SH-SY5Y (cell line): ENCODE data around the gene RHOXF2.
"Not testable (repeated sequence)": the region's sequence is repeated elsewhere in the genome, so short reads cannot be mapped to it uniquely, and the experiment has no call there.

ENCODE experiments used
- GATA2 ChIP-seq: IDR thresholded peaks from 2 replicates; pipeline ENCODE4 v1.6.1; 2011; ENCODE audit warnings: mild to moderate bottlenecking, low read depth, low read length
- GATA3 ChIP-seq: IDR thresholded peaks from 2 replicates; pipeline ENCODE4 v1.6.1; 2011; ENCODE audit warnings: low read depth, mild to moderate bottlenecking, low read length, moderate library complexity

The RHOXF2 gene

GRCh38 chrX:120158313-120158712 lies at the start of gene RHOXF2:
TSS of gene RHOXF2 (plus strand) at chrX:120158613. CDS start at chrX:120158751, 138 bp downstream.
- not testable (repeated sequence) for TF ChIP-seq GATA3, GATA2

GRCh38 chrX:120109378-120109777 lies 49.0 kb upstream of the RHOXF2 start:
- TF ChIP-seq GATA2 (no peak), GATA3 (no peak)

GRCh38 chrX:120111611-120112010 lies 46.8 kb upstream of the RHOXF2 start:
- TF ChIP-seq GATA3 = no peak
- TF ChIP-seq GATA2 = no peak

GRCh38 chrX:120115438-120115963 lies 42.9 kb upstream of the RHOXF2 start, which contains the start of gene RHOXF1:
TSS of gene RHOXF1 (minus strand) at chrX:120115913. CDS start at chrX:120115862, 51 bp downstream.
- TF ChIP-seq GATA3 (no peak), GATA2 (no peak)

- TF ChIP-seq GATA3 (no peak), GATA2 (no peak)
These were observed 38.2 kb upstream of the RHOXF2 start for GRCh38 chrX:120120223-120120622.

GRCh38 chrX:120125444-120125843 lies 33.0 kb upstream of the RHOXF2 start:
- TF ChIP-seq GATA2 (no peak), GATA3 (no peak)

- TF ChIP-seq GATA2 (no peak), GATA3 (no peak)
These were observed 22.3 kb upstream of the RHOXF2 start for GRCh38 chrX:120136128-120136527.

GRCh38 chrX:120136840-120137239 lies 21.6 kb upstream of the RHOXF2 start:
- no peak for TF ChIP-seq GATA2
- no peak for TF ChIP-seq GATA3

GRCh38 chrX:120137439-120137838 lies 21.0 kb upstream of the RHOXF2 start:
- no peak for TF ChIP-seq GATA2
- no peak for TF ChIP-seq GATA3

- TF ChIP-seq GATA2 (no peak), GATA3 (no peak)
These were observed 18.0 kb upstream of the RHOXF2 start for GRCh38 chrX:120140293-120140981.

GRCh38 chrX:120144178-120144844 lies 14.1 kb upstream of the RHOXF2 start:
- no peak for TF ChIP-seq GATA3
- TF ChIP-seq GATA2 = no peak

GRCh38 chrX:120145295-120145925 lies 13.0 kb upstream of the RHOXF2 start:
- no peak for TF ChIP-seq GATA3
- no peak for TF ChIP-seq GATA2

- TF ChIP-seq GATA3 (no peak), GATA2 (no peak)
These were observed 10.9 kb upstream of the RHOXF2 start for GRCh38 chrX:120147537-120147936.

GRCh38 chrX:120200851-120201250 lies 42.4 kb downstream of the RHOXF2 start:
- TF ChIP-seq GATA2 (no peak), GATA3 (no peak)
